SKM-1 treated with dmso at 0.1 percent for 144 hours (cell line): Measurements from ENCODE around the gene HSPA1B.
"Not testable (repeated sequence)": the region's sequence is repeated elsewhere in the genome, so short reads cannot be mapped to it uniquely, and the experiment has no call there.

Source experiments
- DNase-seq: peaks from one replicate; lab custom pipeline; 2025; ENCODE audit not compliant: unreplicated experiment; lab: John Stamatoyannopoulos, UW

The HSPA1B gene

DNA sequence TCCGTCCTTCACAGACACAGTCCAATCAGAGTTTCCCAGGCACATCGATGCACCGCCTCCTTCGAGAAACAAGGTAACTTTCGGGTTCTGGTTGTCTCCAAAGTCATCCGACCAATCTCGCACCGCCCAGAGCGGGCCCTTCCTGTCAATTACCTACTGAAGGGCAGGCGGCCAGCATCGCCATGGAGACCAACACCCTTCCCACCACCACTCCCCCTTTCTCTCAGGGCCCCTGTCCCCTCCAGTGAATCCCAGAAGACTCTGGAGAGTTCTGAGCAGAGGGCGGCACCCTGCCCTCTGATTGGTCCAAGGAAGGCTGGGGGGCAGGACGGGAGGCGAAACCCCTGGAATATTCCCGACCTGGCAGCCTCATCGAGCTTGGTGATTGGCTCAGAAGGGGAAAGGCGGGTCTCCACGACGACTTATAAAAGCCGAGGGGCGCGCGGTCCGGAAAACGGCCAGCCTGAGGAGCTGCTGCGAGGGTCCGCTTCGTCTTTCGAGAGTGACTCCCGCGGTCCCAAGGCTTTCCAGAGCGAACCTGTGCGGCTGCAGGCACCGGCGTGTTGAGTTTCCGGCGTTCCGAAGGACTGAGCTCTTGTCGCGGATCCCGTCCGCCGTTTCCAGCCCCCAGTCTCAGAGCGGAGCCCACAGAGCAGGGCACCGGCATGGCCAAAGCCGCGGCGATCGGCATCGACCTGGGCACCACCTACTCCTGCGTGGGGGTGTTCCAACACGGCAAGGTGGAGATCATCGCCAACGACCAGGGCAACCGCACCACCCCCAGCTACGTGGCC is at the start of gene HSPA1B:
Gene HSPA1B, plus strand, starts transcription at position 453 of the 794 bp plus-strand sequence. Its CDS starts 213 bp downstream, at position 666.
- peak; percentile 99 for DNase-seq

DNA sequence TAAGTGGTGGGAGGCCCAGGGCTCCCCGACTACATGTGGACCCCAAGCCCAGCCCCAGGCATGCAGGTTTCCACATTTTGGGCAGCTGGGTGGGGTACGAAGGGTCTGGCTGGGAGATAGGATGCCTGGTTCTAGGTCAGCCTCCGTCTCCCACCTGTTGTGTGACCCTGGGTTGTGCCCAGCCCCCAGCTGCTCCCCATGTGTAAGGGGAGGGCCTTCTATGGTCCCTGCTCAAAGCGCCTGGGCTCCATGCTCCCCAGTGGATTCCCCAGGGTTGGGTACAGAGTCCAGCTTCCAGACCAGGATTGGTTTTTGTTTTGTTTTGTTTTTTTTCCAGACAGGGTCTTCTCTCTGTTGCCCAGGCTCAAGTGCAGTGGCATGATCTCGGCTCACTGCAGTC is 49.3 kb upstream of the HSPA1B start:
- no peak for DNase-seq

DNA sequence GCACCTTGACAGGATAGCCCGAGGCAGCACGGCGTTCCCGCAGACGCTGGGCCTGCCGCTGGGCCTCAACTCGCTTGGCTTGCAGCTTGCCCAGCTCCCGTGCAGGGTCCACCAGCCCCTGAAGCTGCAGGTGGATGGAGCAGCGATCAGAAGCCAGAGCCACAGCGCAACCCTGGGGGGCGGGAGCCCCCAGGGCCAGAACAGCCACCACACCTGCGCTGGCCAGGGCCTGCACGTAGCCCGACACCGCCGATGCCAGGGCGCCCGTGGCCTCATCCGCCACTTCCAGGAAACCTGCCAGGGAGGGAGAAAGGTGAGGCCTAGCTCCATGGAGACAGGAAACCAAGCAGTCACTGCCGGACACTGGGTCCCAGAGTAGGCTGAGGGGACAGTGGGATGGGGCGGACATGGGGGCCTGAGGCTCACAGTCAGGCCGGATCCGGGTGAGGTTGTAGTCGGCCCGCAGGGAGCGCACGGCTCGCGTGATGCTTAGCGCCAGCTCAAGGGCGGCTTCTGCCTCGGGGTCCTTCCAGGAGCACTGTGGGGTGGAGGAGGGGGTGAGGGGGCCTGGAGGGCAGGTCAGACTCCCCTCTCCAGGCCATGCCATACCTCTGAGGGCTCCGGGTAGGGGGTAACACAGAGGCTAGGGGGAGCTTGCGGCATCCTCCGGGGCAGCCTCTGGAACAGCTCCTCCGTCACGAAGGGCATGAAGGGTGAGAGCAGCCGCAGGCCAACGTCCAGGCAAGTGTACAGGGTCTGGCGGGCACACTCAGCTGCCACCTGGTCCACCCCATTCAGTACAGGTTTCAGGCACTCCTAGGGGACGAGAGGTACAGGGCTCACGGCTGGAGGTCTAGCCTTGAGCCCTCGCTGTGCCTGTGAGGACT is 48.3 kb upstream of the HSPA1B start:
- no peak for DNase-seq

DNA sequence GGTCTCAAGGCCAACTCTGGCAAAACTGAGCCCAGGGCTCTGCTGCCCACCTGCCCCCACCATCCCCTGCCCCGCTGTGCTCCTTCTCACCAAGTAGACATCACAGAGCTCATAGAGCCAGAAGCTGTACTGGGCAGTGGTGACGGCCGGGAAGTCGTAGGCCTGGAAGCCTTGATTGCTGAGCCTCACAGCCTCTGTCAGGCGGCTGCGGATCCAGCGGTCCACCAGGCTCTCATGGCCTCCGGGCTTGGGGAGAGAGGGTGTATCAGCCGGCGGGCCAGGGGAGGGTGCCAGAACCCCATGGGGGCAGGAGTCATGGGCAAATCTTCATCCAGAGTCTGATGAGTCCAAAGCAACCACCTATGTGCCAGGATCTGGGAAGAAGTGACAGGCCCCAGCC is 47.6 kb upstream of the HSPA1B start:
- no peak for DNase-seq

DNA sequence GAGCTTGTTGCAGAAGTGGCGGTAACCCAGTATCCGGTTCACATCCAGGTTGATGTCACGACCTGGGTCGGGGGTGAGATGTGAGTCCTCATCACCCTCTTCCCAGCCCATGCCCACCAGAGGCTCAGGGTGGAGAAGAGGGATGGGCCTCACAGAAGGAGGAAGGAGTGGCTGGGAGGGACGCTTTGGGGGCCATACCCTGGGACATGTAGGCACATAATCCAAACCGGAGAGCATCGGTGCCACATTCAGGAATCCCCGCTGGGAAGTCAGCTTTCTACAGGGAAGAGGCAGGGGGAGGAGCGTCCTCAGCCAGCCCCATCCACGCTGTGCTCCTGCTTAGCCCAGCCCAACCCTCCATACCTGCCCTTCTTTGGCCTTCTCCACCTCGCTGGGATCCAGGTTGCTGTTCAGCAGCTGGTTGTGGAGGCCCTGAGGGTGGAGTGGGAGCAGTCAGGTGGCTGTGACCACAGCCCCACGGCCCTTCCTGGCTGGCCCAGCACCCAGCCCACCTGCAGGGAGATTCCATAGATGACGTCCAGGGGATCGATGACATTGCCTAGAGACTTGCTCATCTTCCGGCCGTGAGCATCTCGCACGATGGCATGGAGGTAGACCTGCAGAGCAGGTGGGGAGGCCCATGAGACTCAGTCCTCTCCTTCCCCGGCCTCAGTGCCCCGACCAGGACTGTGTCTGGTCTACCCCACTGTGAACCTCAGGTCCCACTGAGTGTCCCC is 46.9 kb upstream of the HSPA1B start:
- DNase-seq, result no peak

DNA sequence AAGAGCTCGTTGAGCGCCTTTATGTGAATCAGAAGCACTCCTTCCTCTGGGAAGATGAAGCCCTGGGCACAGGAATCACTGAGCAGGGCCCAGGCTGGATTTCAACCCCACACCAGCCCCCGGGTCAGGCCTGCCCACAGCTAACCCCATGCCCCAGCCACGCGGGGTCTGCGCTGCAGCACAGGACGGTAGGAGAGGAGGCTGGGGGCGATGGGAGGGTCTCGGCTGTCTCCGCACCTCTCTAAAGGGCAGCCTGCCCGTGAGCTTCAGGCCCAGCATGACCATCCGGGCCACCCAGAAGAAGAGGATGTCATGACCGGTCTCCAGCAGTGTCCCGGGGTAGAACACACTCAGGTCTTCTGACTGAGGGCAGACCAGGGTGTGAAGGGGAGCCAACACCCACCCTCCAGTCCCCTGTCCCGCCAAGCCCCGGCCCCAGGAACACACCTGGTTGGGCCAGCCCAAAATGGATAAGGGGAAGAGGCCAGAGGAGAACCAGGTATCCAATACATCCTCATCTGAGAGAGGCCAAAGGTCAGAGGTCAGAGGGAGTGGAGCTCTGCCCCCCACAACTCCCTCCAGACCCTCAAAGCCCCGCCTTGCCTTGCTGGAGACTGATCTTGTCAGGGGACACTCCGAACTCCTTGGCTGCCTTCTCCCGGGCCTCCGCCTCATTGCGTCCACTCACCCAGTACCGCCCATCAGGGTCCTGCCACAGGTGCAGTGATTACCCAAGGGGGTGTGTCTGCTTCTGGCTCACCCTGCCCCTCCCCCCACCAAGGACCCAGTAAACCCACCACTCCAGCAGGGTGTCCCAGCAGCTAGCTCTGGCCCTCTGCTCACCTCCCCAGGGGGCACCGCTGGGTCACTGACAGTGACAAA is 46.1 kb upstream of the HSPA1B start:
- DNase-seq, result no peak

DNA sequence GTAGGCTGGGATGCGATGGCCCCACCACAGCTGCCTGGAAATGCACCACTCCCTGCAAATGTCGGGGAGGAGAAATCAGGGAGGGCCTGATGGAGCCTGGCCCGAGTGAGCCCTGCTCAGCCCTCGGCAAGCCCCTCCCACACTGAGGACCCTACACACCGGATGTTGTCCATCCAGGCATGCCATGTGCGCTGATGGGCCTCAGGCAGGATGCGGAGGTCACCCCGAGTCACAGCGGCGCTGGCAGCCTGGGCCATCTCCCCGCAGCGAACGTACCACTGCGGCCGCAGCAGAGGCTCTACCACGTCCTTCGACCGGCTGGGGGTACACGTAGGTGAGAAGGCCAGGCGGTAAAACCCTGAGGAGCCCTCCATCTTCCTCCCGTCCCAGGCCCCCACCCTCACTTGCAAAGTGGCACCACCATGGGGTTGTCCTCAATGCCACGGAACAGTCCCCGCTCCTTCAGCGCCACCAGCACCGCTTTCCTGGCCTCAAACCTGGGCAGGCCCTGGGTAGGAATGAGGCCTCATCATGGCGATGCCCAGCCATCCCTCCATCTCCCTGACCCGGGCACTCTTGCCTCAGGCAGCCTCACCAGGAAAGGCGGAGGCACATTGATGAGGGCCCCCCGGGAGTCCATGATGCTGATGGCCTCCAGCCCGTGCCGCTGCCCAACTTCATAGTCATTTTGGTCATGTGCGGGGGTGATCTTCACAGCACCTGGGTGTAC is 45.2 kb upstream of the HSPA1B start:
- DNase-seq, result no peak

DNA sequence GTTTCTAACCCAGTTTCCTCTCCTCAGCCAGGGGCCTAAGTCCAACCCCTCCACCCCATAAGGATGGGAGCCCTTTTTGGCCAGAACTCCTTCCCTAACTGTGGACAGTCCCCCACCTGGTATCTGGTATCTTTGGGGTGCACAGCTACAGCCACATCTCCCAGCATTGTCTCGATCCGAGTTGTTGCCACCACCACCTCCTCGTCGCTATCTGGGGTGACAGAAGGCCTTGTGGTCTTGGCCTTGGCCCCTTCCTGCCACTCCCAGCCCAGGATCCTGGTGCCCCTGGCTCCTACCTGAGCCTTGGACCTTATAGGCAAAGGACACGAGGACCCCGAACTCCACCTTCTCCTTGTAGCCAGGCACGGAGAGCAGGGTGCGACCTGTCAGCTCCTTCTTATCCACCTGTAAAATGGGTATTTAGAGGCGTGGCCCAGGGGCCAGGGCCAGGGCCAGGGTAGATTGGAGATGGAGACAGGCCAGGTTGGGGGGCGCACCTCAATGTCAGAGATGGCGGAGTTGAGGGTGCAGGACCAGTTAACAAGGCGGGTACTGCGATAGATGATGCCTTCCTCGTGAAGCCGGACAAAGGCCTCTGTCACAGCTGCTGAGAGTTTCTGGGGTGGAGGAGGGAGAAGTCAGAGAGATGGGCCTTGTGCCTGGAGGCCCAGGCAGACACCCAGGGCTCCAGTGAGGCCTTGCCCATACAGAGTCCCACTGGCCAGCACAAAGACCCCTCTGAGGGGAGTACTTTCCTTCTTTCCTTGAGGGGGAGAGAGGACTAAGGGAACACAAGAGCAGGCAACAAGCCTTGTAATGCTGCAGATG is 43.2 kb upstream of the HSPA1B start:
- DNase-seq, result no peak

DNA sequence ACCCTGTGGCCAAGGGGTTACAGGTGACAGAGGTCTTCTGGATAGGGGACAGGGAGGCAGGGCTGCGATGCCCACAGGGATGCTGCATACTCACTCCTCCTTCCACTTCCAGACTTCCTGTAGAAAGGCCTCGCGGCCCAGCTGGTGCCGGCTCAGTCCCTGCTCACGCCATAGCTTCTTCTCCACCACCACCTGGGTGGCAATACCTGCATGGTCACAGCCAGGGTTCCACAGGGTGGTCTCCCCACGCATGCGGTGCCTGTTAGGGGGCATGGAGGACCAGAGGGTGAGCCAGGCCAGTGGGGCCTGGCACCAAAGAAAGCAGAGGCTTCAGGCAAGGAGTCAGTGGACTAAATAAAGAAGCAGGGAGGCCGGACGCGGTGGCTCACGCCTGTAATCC is 42.1 kb upstream of the HSPA1B start:
- no peak for DNase-seq

DNA sequence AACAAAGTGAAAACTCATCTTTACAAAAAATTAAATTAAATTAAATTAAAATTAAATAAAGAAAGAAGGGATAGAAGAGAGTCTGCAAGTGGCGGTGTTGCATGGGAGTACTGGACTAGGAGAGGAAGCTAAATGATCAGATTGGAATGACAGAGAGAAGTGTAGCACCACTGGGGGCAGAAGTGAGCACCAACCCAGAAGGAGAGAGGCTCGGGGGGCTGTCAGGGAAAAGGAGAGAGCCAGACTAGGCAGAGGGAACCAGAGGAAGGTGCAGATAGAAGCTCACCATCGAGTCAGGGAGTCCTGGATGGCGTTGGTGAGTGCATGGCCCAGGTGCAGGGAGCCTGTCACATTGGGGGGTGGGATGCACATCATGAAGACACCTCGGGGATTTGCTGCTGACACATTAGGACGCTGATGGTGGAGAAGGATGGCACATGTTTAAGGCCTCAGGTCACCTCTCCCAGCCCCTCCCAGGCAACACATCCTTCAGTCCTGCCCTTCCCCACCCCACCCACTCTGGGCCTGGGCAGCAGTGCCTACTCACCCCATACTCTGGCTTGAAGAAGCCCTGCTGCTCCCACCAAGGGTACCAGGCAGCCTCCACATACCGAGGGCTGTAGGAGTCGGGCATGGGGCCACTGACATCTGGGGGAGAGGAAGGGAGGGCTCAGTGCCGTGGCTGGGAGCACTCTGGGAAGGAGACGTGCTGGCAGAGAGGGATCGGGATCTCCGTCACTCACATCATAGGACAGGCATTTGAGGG is 36.0 kb upstream of the HSPA1B start:
- peak; percentile 33 for DNase-seq

DNA sequence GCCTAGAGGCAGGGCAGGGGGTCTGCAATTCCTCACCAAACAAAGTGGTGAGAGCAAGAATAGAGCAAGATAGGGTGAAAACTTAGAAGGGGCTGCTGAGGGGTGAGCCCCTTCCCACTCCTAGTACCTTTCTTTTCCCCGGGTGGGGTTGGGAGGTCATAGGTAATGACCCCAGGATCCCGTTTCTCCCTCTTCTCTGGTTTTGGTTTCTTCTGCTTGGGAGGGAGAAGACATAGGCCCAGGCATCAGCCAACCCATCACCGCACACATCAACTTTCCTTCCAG is 35.5 kb upstream of the HSPA1B start:
- no peak for DNase-seq

DNA sequence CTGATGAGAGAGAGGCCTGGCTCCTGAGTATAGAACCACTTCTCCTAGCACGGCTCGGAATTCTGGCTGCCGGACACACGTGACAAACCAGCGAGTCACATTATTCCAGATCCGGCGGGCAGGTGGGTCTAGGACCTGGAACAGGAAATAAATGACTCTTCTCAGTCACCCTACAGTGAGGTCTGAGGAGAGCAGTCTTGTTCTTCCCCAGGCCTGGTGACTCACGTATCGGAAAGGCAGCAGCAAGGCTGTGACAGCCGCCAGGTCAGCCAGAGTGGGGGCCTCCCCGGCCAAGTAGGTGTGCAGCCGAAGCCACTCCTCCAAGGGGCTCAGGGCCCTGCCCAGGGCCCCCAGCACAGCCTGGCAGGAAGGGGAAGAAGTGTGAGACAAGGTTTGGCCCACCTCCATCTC is 34.8 kb upstream of the HSPA1B start:
- no peak for DNase-seq

DNA sequence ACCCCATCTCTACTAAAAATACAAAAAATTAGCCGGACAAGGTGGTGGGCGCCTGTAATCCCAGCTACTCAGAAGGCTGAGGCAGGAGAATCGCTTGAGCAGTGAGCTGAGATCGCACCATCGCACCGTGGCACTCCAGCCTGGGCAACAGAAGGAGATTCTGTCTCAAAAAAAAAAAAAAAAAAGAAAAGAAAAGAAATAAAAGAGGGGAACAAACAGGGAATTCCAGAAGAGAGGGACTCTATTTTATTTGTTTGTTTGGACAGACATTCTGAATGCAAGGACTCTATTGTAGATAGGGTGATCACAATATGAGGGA is 33.7 kb upstream of the HSPA1B start:
- DNase-seq, result not testable (repeated sequence)

DNA sequence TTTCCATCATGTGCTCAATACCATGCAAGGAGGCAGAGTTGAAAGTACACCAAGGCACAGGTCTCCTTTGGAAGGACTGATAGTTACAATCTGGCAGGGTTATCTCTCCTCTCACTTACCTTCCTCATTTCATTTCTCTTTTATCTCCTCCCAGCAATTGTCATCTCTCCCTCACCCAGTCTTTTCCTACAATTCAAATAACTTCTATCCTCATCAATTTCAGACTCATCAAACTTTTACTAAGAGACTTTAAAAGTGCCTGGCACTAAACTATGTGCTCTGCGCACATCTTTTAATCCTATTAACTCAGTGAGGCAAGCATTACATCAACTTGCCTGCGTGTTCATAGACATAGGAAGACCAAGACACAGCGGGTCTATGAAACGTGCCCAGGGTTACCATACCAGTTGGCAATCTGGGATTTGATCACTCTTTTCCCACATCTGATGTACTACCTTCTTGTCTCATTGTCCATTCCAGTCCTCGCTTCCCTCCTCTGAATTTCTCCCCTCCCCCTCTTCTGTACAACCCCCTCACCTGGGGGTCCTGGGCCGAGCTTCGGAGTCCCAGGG is 33.2 kb upstream of the HSPA1B start:
- DNase-seq, result peak; percentile 45

DNA sequence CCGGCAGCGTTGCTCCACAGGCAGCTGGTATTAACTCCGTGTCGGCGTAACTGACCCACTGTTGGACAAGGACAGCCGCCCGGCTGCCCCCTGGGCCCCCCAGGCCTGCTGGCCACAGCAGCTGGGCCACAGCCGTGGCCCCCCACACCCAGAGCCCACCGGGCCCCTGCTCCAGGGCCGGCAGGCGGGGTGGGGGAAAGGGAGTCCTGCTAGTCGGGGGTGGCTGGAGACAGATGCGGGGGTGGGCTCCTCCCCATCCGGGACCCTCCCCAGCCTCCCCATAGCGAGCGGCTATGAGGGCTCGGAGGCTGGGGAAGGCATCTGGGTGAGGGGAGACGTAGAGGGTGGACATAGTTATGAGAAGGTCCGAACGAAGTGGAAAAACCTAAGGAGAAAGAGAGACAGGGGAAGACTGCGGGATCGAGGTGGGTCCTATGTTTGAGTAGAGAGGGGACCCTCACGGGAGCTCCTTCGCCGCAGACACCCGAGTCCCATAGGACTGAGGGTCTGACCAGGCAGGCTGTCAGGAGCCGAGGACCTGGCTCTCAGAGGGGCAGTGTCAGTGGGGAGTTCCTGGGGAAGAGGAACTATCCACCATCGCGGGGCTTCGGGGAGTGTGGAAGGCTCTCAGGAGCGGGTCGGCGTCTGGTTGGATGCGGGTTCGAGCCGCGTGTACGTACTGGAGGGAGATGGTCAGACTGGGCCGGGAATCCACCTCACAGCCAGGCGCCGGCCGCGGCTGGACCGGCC is 32.5 kb upstream of the HSPA1B start:
- DNase-seq, result no peak

DNA sequence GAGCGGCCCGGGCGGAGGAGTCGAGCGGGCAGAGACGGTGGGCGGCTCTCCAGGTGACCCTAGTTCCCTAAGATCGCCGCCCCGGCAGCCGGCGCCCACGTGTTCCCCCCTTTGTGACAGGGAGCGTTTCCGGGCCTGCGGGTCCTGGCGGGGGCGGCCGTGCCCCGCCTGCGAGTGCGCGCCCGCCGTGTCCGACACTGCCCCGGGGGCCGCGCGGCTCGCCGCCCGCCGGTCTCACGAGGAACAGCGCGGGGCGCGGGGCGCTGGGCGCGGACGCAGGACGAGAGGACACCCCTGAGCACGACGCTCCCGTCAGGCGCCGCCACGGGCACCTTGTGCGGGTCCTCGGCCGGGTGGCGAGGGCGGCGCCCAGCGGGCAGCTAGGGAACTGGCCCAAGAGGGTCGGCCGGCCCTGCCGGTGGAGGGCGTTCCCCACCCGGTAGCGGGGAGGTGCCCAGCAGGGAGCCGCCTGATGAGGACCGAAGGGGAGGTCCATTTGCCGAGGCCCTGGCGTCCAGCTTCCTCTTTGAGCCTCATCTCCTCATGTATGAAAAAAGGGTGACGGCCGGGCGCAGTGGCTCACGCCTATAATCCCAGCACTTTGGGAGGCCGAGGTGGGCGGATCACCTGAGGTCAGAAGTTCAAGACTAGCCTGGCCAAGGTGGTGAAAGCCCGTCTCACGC is 31.8 kb upstream of the HSPA1B start, which contains the start of gene VARS1:
Gene VARS1, minus strand, starts transcription at position 137 of the 683 bp plus-strand sequence. CDS start 535 bp downstream, outside the sequence.
- DNase-seq, result peak; percentile 92

DNA sequence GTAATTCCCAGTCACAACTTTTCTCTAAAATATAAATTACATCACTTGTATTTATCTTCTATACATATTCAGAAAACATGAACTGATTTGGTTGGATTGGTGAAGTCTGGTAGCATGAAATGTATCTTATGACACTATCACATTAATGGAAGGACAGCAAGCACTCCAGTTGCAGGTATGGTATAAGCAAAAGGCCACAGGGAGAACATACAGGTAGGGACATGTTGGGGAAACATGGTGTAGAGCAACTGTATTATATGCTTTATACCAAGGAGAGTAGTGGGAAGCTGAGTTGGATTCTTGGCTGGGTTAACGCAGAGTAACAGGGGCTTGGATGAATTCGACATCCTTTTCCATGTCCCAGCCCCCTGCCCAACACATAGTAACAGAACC is 30.5 kb upstream of the HSPA1B start:
- no peak for DNase-seq
